Cardiac muscle cell (in vitro differentiated cells and primary cell): ENCODE measurements around the gene PRICKLE2. TPM values are rescaled to one million over a fixed set of nuclear protein-coding genes. Genes with fewer than 3 reads are reported as not detected.

Source experiments
- DNase-seq, 2 donors: peaks; one replicate each; pipeline versions ENCODE4 v3.0.0 to v3.0.0-alpha.2; 2010 to 2017; ENCODE audit warnings: low read depth in 1 of 2, low spot score in 1 of 2
- H3K27ac ChIP-seq: fragments of 200-600 bp; sonication (generic); 2 replicates; pipeline ENCODE4 v1.5.1; 2016
- H3K27me3 ChIP-seq: fragments of 200-600 bp; sonication (generic); 2 replicates; pipeline ENCODE4 v1.6.0; 2016; ENCODE audit warnings: control low read depth
- H3K36me3 ChIP-seq: fragments of 200-600 bp; sonication (generic); 2 replicates; pipeline ENCODE4 v1.5.1; 2016; ENCODE audit warnings: control low read depth
- H3K4me1 ChIP-seq: fragments of 200-600 bp; sonication (generic); 2 replicates; pipeline ENCODE4 v1.8.1; 2017; ENCODE audit warnings: low read depth, mild to moderate bottlenecking, mixed run types
- H3K4me3 ChIP-seq: fragments of 200-600 bp; sonication (generic); 2 replicates; pipeline ENCODE4 v1.5.1; 2016; ENCODE audit warnings: mild to moderate bottlenecking
- H3K9me3 ChIP-seq: fragments of 200-600 bp; sonication (generic); 2 replicates; pipeline ENCODE4 v1.5.1; 2017; ENCODE audit warnings: low read depth, mild to moderate bottlenecking, control low read depth
- CTCF ChIP-seq: IDR thresholded peaks from 2 replicates; pipeline ENCODE4 v1.5.1; 2012; ENCODE audit warnings: low read depth, mild to moderate bottlenecking, low read length
- polyA plus RNA-seq: library from polyadenylated mRNA; unstranded; fragments of >200 nt; fragmentation: Nextera tagmentation; extraction: Ambion mirVana; gene quantifications from 2 replicates; pipeline ENCODE4 v1.2.1, GENCODE V29; 2016
- total RNA-seq: library from RNA; depleted of rRNA; stranded (reverse); fragments of >200 nt; gene quantifications from 2 replicates; pipeline ENCODE4 v1.2.3, GENCODE V29; 2016

Gene PRICKLE2
- total and polyA plus RNA-seq, 2 experiments from 2014 or later = 4.3 to 11.7 TPM

- no peaks in the 10 kb centered on the region for H3K36me3 ChIP-seq
- no peak overlapping the region for H3K4me3 ChIP-seq
- no peaks in the 10 kb centered on the region for H3K27me3 ChIP-seq
- TF ChIP-seq CTCF = no peak
- H3K9me3 ChIP-seq = no peaks in the 10 kb centered on the region
- peak in 1 of 2 donors; percentile 18 for DNase-seq
- H3K27ac ChIP-seq = no peak overlapping the region
- peaks cover 9% of the 10 kb centered on the region for H3K4me1 ChIP-seq
Measured at GRCh38 chr3:64145438-64145837, 79.8 kb downstream of the PRICKLE2 start.

GRCh38 chr3:64144241-64144900, 80.9 kb downstream of the PRICKLE2 start:
- Histone ChIP-seq H3K4me1 (peaks cover 7% of the 10 kb centered on the region), H3K27me3 (no peaks in the 10 kb centered on the region), H3K4me3 (no peak overlapping the region), H3K27ac (no peak overlapping the region), H3K36me3 (no peaks in the 10 kb centered on the region), H3K9me3 (no peaks in the 10 kb centered on the region)
- no peak for DNase-seq
- TF ChIP-seq CTCF = no peak

GRCh38 chr3:64143409-64144130, 81.7 kb downstream of the PRICKLE2 start:
- Histone ChIP-seq H3K4me1 (no peaks in the 10 kb centered on the region), H3K36me3 (no peaks in the 10 kb centered on the region), H3K9me3 (no peaks in the 10 kb centered on the region), H3K4me3 (no peak overlapping the region), H3K27ac (no peak overlapping the region), H3K27me3 (no peaks in the 10 kb centered on the region)
- DNase-seq = peak in 1 of 2 donors; percentile 46
- TF ChIP-seq CTCF = no peak

GRCh38 chr3:64141476-64141875, 83.8 kb downstream of the PRICKLE2 start:
- Histone ChIP-seq H3K27ac (no peak overlapping the region), H3K4me3 (no peak overlapping the region), H3K4me1 (no peaks in the 10 kb centered on the region), H3K27me3 (no peaks in the 10 kb centered on the region), H3K36me3 (no peaks in the 10 kb centered on the region), H3K9me3 (no peaks in the 10 kb centered on the region)
- no peak for TF ChIP-seq CTCF
- DNase-seq = no peak

- Histone ChIP-seq H3K9me3 (no peaks in the 10 kb centered on the region), H3K27me3 (no peaks in the 10 kb centered on the region), H3K4me3 (no peak overlapping the region), H3K27ac (no peak overlapping the region), H3K36me3 (no peaks in the 10 kb centered on the region), H3K4me1 (no peaks in the 10 kb centered on the region)
- TF ChIP-seq CTCF = no peak
- no peak for DNase-seq
Measured at GRCh38 chr3:64140651-64141050, 84.6 kb downstream of the PRICKLE2 start.
